Measurements from ENCODE around the gene PEX26.

DNA sequence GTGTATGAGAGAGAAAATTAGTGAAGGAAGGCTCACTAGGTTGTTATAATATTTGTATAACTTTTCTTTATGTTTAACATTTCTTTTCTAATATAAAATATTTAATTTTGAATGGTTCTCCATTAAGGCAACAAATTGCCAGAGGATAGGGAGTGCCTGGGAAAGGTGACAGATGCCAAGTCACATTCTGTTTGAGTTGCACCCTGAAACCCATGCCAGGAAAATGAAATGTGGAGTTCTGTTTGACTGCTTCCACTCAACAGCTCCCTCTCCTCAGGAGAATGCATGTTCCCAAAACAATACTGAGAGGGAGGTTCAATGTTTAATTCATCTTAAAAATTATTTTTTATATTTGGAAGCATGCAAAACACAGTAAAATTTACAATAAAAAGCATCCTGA, 66.3 kb downstream of the PEX26 start:
- TF ChIP-seq, protein P1, sequence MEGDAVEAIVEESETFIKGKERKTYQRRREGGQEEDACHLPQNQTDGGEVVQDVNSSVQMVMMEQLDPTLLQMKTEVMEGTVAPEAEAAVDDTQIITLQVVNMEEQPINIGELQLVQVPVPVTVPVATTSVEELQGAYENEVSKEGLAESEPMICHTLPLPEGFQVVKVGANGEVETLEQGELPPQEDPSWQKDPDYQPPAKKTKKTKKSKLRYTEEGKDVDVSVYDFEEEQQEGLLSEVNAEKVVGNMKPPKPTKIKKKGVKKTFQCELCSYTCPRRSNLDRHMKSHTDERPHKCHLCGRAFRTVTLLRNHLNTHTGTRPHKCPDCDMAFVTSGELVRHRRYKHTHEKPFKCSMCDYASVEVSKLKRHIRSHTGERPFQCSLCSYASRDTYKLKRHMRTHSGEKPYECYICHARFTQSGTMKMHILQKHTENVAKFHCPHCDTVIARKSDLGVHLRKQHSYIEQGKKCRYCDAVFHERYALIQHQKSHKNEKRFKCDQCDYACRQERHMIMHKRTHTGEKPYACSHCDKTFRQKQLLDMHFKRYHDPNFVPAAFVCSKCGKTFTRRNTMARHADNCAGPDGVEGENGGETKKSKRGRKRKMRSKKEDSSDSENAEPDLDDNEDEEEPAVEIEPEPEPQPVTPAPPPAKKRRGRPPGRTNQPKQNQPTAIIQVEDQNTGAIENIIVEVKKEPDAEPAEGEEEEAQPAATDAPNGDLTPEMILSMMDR (IDR thresholded peaks at IDR 0.05), result no peak
- TF ChIP-seq POLR2A (IDR thresholded peaks at IDR 0.05), result no peak
- TF ChIP-seq EP300 (IDR thresholded peaks at IDR 0.05), result no peak

Measured in ovary (tissue), 3 donors.